ENCODE data around the gene CUL4B. TPM values are rescaled to one million over a fixed set of nuclear protein-coding genes. Genes with fewer than 3 reads are reported as not detected.

The CUL4B gene
- total and polyA plus RNA-seq, 2 donors (not counting 3 experiments of a cell fraction or from before 2014, with no cell fraction given): 22.2 to 90.0 TPM

- intact Hi-C loops (cut with micrococcal nuclease): no loop called here
- no peaks in the 10 kb centered on the region for H3K9me1 ChIP-seq (replicated peaks; ENCODE audit: control insufficient read depth, extremely low read depth, insufficient read depth, low read length)
- ChIA-PET POLR2A (no interaction called here), CTCF (no interaction called here)
- no peak overlapping the region for H3K27ac ChIP-seq (ENCODE audit: insufficient read depth, low read depth, low read length)
- dilution Hi-C loops (cut with MboI; ENCODE audit: extremely low pct_ligation_motif_present, low sequenced_read_pairs): no loop called here
- no peak overlapping the region for H3K9ac ChIP-seq (replicated peaks; ENCODE audit: extremely low read depth, insufficient read depth, low read length)
- no peak overlapping the region for H3K4me3 ChIP-seq (replicated peaks in 1 of 3; ENCODE audit: insufficient read depth in 1 of 3, low read depth in 1 of 3, low read length in 3 of 3)
- H3K9me3 ChIP-seq (replicated peaks; ENCODE audit: control insufficient read depth, insufficient read depth, low read length): no peaks in the 10 kb centered on the region
- H4K20me1 ChIP-seq (replicated peaks; ENCODE audit: control insufficient read depth, extremely low read depth, insufficient read depth, low read length): no peaks in the 10 kb centered on the region
- H3K79me2 ChIP-seq (ENCODE audit: control insufficient read depth, insufficient read depth, low read length): no peaks in the 10 kb centered on the region
- H3K27me3 ChIP-seq (ENCODE audit: control insufficient read depth in 2 of 2, insufficient read depth in 2 of 2, low read length in 2 of 2): no peaks in the 10 kb centered on the region
- no peaks in the 10 kb centered on the region for H3K36me3 ChIP-seq (ENCODE audit: control insufficient read depth in 2 of 2, extremely low read depth in 1 of 2, insufficient read depth in 2 of 2, low read length in 2 of 2)
- peaks cover 6% of the 10 kb centered on the region for H3K4me1 ChIP-seq (ENCODE audit: control insufficient read depth, extremely low read depth, insufficient read depth, low read length)
- FAIRE-seq: peak; percentile 55
- H3K4me2 ChIP-seq (ENCODE audit: insufficient read depth, low read length): no peak overlapping the region
- no peak for DNase-seq (ENCODE audit: low read depth, low spot score)
- TF ChIP-seq POLR2A (IDR thresholded peaks at IDR 0.05; ENCODE audit: low read depth, low read length): no peak
- no peak for TF ChIP-seq EZH2 (IDR thresholded peaks at IDR 0.05; ENCODE audit: borderline replicate concordance, low read depth, low read length, severe bottlenecking)
- no peak for TF ChIP-seq CTCF (IDR thresholded peaks at IDR 0.05; ENCODE audit: extremely low read depth in 1 of 2, insufficient read depth in 1 of 2, low read depth in 1 of 2, low read length in 2 of 2)
- TF ChIP-seq JUN (IDR thresholded peaks at IDR 0.05; ENCODE audit: borderline replicate concordance, insufficient read depth, insufficient read length, low read depth): no peak
- H2AFZ ChIP-seq (ENCODE audit: low read depth, low read length): no peak overlapping the region
- no TSS peak for BruUV-seq (replicated peaks)
Measured at GRCh38 chrX:120522820-120523219, 37.9 kb downstream of the CUL4B start.

- intact Hi-C loops (cut with micrococcal nuclease): loop anchor here (1.0 to 5.0 kb wide), 4 partner anchors 31 to 144 kb away; no protein-coding TSS in a partner anchor
- Histone ChIP-seq H3K79me2 (ENCODE audit: control insufficient read depth, insufficient read depth, low read length) (no peaks in the 10 kb centered on the region), H2AFZ (ENCODE audit: low read depth, low read length) (no peak overlapping the region), H3K36me3 (ENCODE audit: control insufficient read depth in 2 of 2, extremely low read depth in 1 of 2, insufficient read depth in 2 of 2, low read length in 2 of 2) (no peaks in the 10 kb centered on the region), H3K9me1 (replicated peaks; ENCODE audit: control insufficient read depth, extremely low read depth, insufficient read depth, low read length) (no peaks in the 10 kb centered on the region), H4K20me1 (replicated peaks; ENCODE audit: control insufficient read depth, extremely low read depth, insufficient read depth, low read length) (no peaks in the 10 kb centered on the region), H3K9me3 (replicated peaks; ENCODE audit: control insufficient read depth, insufficient read depth, low read length) (no peaks in the 10 kb centered on the region), H3K4me2 (ENCODE audit: insufficient read depth, low read length) (peak overlapping the region; percentile 21), H3K27ac (ENCODE audit: insufficient read depth, low read depth, low read length) (peak overlapping the region; percentile 63), H3K4me1 (ENCODE audit: control insufficient read depth, extremely low read depth, insufficient read depth, low read length) (peaks cover 7% of the 10 kb centered on the region), H3K4me3 (replicated peaks in 1 of 3; ENCODE audit: insufficient read depth in 1 of 3, low read depth in 1 of 3, low read length in 3 of 3) (no peak overlapping the region), H3K27me3 (ENCODE audit: control insufficient read depth in 2 of 2, insufficient read depth in 2 of 2, low read length in 2 of 2) (no peaks in the 10 kb centered on the region), H3K9ac (replicated peaks; ENCODE audit: extremely low read depth, insufficient read depth, low read length) (no peak overlapping the region)
- ChIA-PET POLR2A (no interaction called here), CTCF (interaction anchor here (1.3 to 1.6 kb wide), 2 partner anchors 32 to 252 kb away, joined by 3 read pairs; no protein-coding TSS in a partner anchor)
- dilution Hi-C loops (cut with MboI; ENCODE audit: extremely low pct_ligation_motif_present, low sequenced_read_pairs): no loop called here
- TF ChIP-seq GATA2 (IDR thresholded peaks at IDR 0.05; ENCODE audit: insufficient read depth, insufficient read length, low read depth, low read length): no peak
- peak; percentile 21 for TF ChIP-seq FOS (IDR thresholded peaks at IDR 0.05; ENCODE audit: borderline replicate concordance, insufficient read depth, low read length)
- TF ChIP-seq JUN (IDR thresholded peaks at IDR 0.05; ENCODE audit: borderline replicate concordance, insufficient read depth, insufficient read length, low read depth): peak; percentile 35
- no peak for TF ChIP-seq EZH2 (IDR thresholded peaks at IDR 0.05; ENCODE audit: borderline replicate concordance, low read depth, low read length, severe bottlenecking)
- no TSS peak for BruUV-seq (replicated peaks)
- FAIRE-seq: peak; percentile 42
- peak; percentile 70 for DNase-seq (ENCODE audit: low read depth, low spot score)
Measured at GRCh38 chrX:120517936-120518335, 42.8 kb downstream of the CUL4B start.

Data from endothelial cell of umbilical vein (primary cell).